HG02852 (cell line): Measurements from ENCODE around the gene NSD1.
"Not testable (repeated sequence)": the region's sequence is repeated elsewhere in the genome, so short reads cannot be mapped to it uniquely, and the experiment has no call there.

ENCODE experiments used
- ATAC-seq: cut with Tn5 transposase; IDR thresholded peaks from one replicate; pipeline ENCODE4 v1.9.1; 2021; ENCODE audit warnings: mild to moderate bottlenecking, moderate library complexity; ENCODE audit not compliant: unreplicated experiment

NSD1 gene

DNA sequence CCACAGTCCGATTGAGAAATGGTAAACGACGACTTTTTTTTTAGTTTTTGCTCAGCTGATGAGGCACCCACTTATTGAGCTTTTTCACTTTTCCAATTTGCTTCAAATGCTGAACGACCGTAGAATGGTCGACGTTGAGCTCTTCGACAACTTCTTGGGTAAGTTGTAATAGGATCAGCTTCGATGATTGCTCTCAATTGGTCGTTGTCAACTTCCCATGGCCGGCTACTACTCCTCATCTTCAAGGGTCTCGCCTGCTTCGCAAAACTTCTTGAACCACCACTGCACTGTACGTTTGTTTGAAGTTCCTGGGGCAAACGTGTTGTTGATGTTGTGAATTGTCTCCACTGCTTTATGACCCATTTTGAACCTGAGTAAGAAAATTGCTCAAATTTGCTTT, 35.7 kb downstream of the NSD1 start:
- no peak for ATAC-seq

DNA sequence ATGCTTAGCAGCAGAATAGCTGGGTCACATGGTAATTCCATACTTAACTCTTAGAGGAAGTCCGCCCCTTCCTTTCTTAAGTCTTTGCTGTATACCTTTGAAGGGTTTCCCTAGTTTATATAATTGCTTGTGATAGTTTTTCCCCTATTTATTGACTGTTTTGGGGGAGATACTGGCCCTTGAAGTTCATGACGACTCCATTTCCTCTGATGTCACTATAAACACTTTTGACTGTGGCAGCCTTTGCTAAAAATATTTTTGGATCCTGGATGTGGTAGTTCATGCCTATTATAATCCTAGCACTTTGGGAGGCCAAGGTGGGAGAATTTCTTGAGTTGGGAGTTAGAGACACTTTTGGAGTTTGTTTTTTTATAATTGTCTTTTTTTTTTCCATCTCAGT, 38.4 kb downstream of the NSD1 start:
- no peak for ATAC-seq

- no peak for ATAC-seq
These were observed 41.8 kb downstream of the NSD1 start for GRCh38 chr5:177175336-177175735.

- no peak for ATAC-seq
These were observed 42.7 kb downstream of the NSD1 start for GRCh38 chr5:177176175-177176711.

GRCh38 chr5:177177847-177178437, 44.4 kb downstream of the NSD1 start:
- ATAC-seq, result not testable (repeated sequence)

DNA sequence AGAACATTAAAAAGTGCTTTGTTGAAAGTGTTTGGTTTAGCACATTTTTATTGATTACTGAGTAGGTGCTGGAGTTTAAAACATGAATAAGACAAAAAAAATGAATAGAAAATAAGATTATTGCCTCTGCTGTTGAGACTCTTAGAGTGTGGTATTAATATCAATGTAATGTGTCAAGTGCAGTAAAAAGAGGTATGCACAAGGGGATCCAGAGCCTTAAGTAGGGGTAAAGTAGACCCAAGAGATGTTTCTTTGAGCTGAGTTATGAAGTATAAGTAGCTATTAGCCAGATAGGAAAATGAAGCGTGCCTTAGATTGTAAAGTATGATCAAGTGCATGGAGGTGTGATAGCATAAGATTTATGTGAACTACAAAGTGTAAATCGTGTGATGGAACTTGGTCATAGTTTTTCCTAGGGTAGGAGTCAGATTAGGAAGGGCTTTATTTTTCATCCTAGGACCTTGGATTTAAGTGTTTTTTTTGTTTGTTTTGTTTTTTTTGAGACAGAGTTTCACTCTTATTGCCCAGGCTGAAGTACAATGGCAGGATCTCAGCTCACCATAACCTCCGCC, 45.2 kb downstream of the NSD1 start:
- no peak for ATAC-seq

GRCh38 chr5:177179431-177179830, 45.9 kb downstream of the NSD1 start:
- ATAC-seq, result no peak

- ATAC-seq, result no peak
These were observed 49.6 kb downstream of the NSD1 start for GRCh38 chr5:177183142-177183541.

- no peak for ATAC-seq
These were observed 50.3 kb downstream of the NSD1 start for GRCh38 chr5:177183766-177184360.

GRCh38 chr5:177185993-177186392, 52.4 kb downstream of the NSD1 start:
- no peak for ATAC-seq

GRCh38 chr5:177186645-177187044, 53.1 kb downstream of the NSD1 start:
- ATAC-seq, result no peak

DNA sequence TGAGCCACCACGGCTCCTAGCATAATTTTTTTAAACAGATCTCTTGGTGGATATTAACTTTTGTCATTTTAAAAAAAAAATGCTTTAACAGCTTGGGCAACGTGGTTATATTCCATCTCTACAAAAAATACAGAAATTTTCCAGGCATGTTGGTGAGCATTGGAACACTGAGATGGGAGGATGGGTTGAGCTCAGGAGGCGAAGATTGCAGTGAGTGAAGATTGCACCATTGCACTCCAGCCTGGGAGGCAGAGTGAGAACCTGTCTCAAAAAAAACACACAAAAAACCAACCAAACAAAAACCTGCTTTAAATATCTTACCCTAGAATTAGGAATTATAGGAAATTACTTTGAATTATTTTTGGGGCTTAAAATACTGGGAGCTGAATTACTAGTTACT, 55.2 kb downstream of the NSD1 start:
- ATAC-seq, result no peak

DNA sequence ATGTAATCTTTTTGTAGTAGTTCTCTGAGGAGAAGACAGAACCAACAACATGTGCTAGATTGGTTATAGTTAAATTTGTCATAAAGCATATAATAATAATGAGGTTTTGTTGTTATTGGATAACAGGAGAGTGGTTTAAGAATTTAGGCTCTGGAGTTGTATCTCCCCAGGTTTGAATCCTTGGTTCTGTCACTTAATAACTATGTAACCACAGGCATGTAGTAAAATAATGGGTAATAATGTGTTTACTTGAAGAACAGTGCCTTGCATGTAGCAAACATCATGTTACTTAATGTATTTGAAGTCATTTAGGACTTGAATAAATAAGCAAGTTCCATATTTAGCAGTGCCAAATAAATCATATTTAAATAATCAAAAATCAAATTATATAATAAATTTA, 55.8 kb downstream of the NSD1 start:
- no peak for ATAC-seq

DNA sequence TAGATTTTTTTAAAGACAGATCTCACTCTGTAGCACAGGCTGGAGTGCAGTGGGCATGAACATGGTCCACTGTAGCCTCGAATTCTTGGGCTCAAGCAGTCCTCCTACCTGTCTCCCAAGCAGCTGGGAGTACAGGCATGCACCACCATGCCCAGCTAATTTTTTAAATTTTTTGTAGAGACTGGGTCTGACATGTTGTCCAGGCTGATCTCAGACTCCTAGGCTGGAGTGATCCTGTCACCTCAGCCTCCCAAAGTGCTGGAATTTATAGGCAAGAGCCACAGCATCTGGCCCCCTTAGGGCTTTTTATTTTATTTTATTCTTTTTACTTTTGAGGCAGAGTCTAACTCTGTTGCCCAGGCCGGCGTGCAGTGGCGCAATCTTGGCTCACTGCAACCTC, 56.4 kb downstream of the NSD1 start:
- no peak for ATAC-seq

DNA sequence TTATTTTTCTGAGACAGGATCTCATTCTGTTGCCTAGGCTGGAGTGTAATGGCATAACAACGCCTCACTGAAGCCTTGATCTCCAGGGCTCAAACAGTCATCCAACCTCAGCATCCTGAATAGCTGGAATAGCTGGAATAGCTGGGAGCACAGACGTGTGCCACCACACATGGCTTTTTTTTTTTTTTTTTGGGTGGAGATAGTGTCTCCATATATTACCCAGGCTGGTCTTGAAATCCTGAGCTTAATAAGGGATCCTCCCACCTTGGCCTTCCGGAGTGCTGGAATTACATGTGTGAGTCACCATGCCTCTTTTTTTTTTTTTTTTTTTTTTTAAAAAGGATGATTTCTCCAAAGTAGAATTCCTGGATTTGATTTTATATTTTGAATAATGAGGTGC, 60.7 kb downstream of the NSD1 start:
- ATAC-seq, result no peak

DNA sequence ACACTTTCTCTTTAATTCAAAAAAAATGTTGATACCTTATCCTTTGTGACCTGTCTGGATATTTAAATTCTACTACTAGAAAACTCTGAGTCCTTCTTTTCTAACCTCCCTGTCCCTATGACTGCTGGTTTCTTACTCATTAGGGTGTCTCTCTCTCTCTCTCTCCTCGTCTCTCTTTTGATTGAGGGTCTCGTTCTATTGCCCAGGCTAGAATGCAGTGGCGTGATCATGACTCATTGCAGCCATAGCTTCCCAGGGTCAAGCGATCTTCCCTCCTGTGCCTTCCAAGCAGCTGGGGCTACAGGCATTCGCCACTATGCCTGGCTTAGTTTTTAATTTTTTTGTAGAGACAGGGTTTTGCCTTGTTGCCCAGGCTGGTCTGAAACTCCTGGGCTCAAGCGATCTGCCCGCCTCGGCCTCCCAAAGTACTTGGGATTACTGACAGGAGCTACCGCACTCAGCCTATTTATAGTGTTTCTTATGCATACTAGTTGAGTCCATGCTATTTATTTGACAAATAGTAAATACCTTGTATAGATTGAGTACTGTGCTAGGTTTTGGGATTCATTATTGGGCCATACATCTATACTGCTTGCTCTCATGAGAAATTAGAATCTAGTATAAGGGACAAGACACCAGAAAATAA, 61.9 kb downstream of the NSD1 start:
- no peak for ATAC-seq

DNA sequence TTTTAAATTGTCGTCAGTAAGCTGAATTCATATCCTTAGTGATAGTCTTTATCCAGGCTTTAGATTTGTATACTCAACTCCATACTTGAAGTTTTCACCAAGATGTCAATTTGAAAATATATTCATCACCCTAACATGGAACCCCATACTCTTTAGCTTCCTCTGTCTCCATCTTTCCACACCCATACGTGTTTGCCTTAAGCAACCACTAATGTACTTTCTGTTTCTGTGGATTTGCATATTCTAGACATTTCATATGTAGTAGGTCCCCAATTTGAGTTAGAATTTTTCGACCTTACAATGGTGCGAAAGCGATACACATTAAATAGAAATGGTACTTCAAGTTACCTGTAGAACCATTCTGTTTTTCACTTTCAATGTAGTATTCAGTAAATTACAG, 65.2 kb downstream of the NSD1 start:
- ATAC-seq, result no peak

GRCh38 chr5:177204281-177204680, 70.7 kb downstream of the NSD1 start:
- ATAC-seq, result no peak

DNA sequence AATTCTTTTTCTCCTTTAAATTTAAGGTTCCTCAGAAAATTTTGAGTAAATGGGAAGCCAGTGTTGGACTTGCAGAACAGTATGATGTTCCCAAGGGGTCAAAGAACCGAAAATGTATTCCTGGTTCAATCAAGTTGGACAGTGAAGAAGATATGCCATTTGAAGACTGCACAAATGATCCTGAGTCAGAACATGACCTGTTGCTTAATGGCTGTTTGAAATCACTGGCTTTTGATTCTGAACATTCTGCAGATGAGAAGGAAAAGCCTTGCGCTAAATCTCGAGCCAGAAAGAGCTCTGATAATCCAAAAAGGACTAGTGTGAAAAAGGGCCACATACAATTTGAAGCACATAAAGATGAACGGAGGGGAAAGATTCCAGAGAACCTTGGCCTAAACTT, 76.0 kb downstream of the NSD1 start:
- ATAC-seq, result no peak

DNA sequence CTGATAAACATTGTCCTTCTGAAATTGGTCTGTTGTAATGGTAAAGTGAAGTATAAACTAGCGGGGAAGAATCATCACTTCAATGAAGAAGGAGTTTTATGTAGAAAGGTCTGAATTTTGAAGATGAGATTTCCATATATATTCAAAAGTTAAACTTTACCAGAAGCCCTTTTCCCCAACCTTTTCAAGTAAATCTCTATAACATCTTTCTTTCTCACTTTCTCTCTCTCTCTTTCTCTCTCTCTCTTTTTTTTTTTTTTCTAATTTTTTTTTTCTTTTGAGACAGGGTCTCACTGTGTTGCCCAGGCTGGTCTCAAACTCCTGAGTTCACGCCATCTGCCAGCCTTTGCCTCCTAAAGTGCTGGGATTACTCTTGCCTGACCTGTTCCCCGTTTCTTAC, 78.7 kb downstream of the NSD1 start:
- ATAC-seq, result no peak

DNA sequence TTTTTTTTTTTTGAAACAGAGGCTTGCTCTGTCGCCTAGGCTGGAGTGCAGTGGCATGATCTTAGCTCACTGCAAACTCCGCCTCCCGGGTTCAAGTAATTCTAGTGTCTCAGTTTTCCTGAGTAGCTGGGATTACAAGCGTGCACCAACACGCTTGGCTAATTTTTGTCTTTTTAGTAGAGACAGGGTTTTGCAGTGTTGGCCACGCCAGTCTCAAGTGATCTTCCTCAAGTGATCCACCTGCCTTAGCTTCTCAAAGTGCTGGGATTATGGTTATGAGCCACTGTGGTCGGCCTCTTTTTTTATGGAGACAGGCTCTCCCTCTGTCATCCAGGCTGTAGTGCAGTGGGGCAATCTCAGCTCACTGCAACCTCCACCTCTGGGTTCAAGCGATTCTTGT, 87.0 kb downstream of the NSD1 start:
- ATAC-seq, result no peak

DNA sequence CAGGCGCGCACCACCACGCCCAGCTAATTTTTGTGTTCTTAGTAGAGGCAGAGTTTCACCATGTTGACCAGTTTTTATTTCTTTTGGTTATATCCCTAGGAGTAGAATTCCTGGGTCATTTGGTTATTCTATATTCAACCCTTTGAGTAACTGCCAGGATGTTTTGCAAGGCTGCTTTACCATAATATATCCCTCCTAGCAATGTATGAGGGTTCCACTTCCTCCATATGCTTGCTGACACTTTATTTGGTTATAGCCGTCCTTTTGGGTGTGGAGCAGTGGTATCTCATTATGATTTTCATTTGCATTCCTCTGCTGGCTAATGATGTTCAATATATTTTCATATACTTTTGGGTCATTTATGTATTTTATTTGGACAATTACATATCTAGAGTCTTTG, 88.7 kb downstream of the NSD1 start:
- no peak for ATAC-seq
